Measurements from ENCODE around the gene PTX3. TPM values are rescaled to one million over a fixed set of nuclear protein-coding genes. Genes with fewer than 3 reads are reported as not detected.

The PTX3 gene
- total RNA-seq, 4 donors from 2014 or later, result 1.8 to 26.2 (median 3.7) TPM

- no peaks in the 10 kb centered on the region for H3K36me3 ChIP-seq
- TF ChIP-seq EP300 (IDR thresholded peaks at IDR 0.05; ENCODE audit: low read depth) (no peak), POLR2AphosphoS5 (IDR thresholded peaks at IDR 0.05) (no peak), POLR2A (IDR thresholded peaks at IDR 0.05) (no peak)
- TF ChIP-seq, protein P1, sequence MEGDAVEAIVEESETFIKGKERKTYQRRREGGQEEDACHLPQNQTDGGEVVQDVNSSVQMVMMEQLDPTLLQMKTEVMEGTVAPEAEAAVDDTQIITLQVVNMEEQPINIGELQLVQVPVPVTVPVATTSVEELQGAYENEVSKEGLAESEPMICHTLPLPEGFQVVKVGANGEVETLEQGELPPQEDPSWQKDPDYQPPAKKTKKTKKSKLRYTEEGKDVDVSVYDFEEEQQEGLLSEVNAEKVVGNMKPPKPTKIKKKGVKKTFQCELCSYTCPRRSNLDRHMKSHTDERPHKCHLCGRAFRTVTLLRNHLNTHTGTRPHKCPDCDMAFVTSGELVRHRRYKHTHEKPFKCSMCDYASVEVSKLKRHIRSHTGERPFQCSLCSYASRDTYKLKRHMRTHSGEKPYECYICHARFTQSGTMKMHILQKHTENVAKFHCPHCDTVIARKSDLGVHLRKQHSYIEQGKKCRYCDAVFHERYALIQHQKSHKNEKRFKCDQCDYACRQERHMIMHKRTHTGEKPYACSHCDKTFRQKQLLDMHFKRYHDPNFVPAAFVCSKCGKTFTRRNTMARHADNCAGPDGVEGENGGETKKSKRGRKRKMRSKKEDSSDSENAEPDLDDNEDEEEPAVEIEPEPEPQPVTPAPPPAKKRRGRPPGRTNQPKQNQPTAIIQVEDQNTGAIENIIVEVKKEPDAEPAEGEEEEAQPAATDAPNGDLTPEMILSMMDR (IDR thresholded peaks at IDR 0.05), result no peak
- no peaks in the 10 kb centered on the region for H3K27me3 ChIP-seq
- no peak overlapping the region for H3K27ac ChIP-seq
- no peaks in the 10 kb centered on the region for H3K9me3 ChIP-seq
- H3K4me1 ChIP-seq, result no peaks in the 10 kb centered on the region
- intact Hi-C loops (cut with DNase I; ENCODE audit: low total_unique reads), result no loop called here
- no peak for DNase-seq
- in situ Hi-C loops (cut with MboI; ENCODE audit: low pct_ligation_motif_present in 1 of 4, low pct_unique_long_range_greater_than_20kb in 1 of 4, low sequenced_read_pairs in 3 of 4), result no loop called here
- H3K4me3 ChIP-seq, result no peak overlapping the region
These were observed 13.3 kb upstream of the PTX3 start for GRCh38 chr3:157423337-157423736.

- Histone ChIP-seq H3K36me3 (no peaks in the 10 kb centered on the region), H3K4me3 (no peak overlapping the region), H3K4me1 (no peaks in the 10 kb centered on the region), H3K27me3 (no peaks in the 10 kb centered on the region), H3K27ac (no peak overlapping the region), H3K9me3 (no peaks in the 10 kb centered on the region)
- in situ Hi-C loops (cut with MboI; ENCODE audit: low pct_ligation_motif_present in 1 of 4, low pct_unique_long_range_greater_than_20kb in 1 of 4, low sequenced_read_pairs in 3 of 4), result no loop called here
- no peak for DNase-seq
- WGBS, 2 donors (ENCODE audit: low coverage in 1 of 2), result 65 to 69% methylated on average over 4 of the region's 4 CpGs
- TF ChIP-seq, protein P1 (IDR thresholded peaks at IDR 0.05), result no peak
- intact Hi-C loops (cut with DNase I; ENCODE audit: low total_unique reads), result no loop called here
These were observed 8.7 kb upstream of the PTX3 start for GRCh38 chr3:157427901-157428300.

DNA sequence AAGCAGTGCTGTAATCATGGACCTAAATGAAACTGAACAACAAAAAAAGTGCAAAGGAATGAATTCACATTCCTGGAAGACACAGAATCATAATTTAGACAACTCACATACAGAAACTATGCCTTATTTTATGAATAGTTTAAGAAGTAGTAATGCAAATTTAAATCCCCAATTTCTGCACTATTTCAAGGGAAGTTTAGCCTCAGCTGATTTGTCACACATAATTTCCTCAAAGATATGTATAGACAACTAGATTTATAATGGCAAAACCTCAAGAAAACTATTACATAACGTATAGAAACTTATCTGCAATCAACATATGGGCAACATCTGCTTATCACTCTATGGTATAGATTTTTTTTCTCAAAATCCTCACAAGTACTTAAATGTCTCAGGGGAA, 7.8 kb upstream of the PTX3 start:
- intact Hi-C loops (cut with DNase I; ENCODE audit: low total_unique reads) (no loop called here), in situ Hi-C loops (cut with MboI; ENCODE audit: low pct_ligation_motif_present in 1 of 4, low pct_unique_long_range_greater_than_20kb in 1 of 4, low sequenced_read_pairs in 3 of 4) (no loop called here)
- Histone ChIP-seq H3K9me3 (no peaks in the 10 kb centered on the region), H3K36me3 (no peaks in the 10 kb centered on the region), H3K4me1 (no peaks in the 10 kb centered on the region), H3K27me3 (no peaks in the 10 kb centered on the region), H3K4me3 (no peak overlapping the region), H3K27ac (no peak overlapping the region)
- 61 to 63% methylated on average over 1 of the region's 1 CpG for WGBS, 2 donors (ENCODE audit: low coverage in 1 of 2)
- TF ChIP-seq, protein P1 (IDR thresholded peaks at IDR 0.05), result no peak
- TF ChIP-seq EP300 (IDR thresholded peaks at IDR 0.05; ENCODE audit: low read depth) (no peak), POLR2A (IDR thresholded peaks at IDR 0.05) (no peak), POLR2AphosphoS5 (IDR thresholded peaks at IDR 0.05) (no peak)
- DNase-seq, result no peak

DNA sequence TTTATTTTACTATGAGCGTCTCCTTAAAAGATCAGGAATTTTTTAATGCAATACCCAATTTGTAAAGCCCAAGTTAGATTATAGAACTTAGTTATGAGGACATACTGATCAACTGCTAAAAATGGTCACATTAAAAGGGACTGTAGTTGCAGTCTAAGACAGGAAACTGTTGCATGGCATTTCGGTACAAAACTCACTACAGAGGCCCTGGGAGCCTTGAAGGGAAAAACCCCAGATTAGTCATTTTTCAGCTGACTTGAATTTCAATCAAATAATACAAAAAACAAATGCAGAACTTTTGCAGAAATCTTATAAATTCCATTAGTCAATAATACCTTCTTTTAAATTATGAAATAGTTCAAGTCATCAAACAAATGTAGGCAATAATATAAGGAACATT, 6.9 kb upstream of the PTX3 start:
- TF ChIP-seq, protein P1 (IDR thresholded peaks at IDR 0.05), result no peak
- H3K4me3 ChIP-seq, result no peak overlapping the region

More for the DNA sequence above, 6.9 kb upstream of the PTX3 start:
- Histone ChIP-seq H3K27me3 (peaks cover 3% of the 10 kb centered on the region), H3K27ac (no peak overlapping the region), H3K9me3 (no peaks in the 10 kb centered on the region), H3K36me3 (no peaks in the 10 kb centered on the region), H3K4me1 (no peaks in the 10 kb centered on the region)
- intact Hi-C loops (cut with DNase I; ENCODE audit: low total_unique reads), result no loop called here
- in situ Hi-C loops (cut with MboI; ENCODE audit: low pct_ligation_motif_present in 1 of 4, low pct_unique_long_range_greater_than_20kb in 1 of 4, low sequenced_read_pairs in 3 of 4), result no loop called here
- DNase-seq, result no peak
- 63 to 69% methylated on average over 2 of the region's 2 CpGs for WGBS, 2 donors (ENCODE audit: low coverage in 1 of 2)

Measured in transverse colon (tissue), 4 donors.